A549 treated with AZD9567 at 1 μM for 4 hours (cell line): ENCODE measurements around the gene CSNK2B. TPM values are rescaled to one million over a fixed set of nuclear protein-coding genes. Genes with fewer than 3 reads are reported as not detected.

ENCODE experiments used
- total RNA-seq: library from RNA; stranded (reverse); fragments of 200-300 nt; extraction: Qiagen RNA extraction; gene quantifications from 5 replicates; pipeline ENCODE4 v1.2.3, GENCODE V29; 2022; ENCODE audit not compliant: insufficient read depth

The CSNK2B gene
- total RNA-seq, result 167 to 183 TPM (median 175 TPM) in 5 replicates

DNA sequence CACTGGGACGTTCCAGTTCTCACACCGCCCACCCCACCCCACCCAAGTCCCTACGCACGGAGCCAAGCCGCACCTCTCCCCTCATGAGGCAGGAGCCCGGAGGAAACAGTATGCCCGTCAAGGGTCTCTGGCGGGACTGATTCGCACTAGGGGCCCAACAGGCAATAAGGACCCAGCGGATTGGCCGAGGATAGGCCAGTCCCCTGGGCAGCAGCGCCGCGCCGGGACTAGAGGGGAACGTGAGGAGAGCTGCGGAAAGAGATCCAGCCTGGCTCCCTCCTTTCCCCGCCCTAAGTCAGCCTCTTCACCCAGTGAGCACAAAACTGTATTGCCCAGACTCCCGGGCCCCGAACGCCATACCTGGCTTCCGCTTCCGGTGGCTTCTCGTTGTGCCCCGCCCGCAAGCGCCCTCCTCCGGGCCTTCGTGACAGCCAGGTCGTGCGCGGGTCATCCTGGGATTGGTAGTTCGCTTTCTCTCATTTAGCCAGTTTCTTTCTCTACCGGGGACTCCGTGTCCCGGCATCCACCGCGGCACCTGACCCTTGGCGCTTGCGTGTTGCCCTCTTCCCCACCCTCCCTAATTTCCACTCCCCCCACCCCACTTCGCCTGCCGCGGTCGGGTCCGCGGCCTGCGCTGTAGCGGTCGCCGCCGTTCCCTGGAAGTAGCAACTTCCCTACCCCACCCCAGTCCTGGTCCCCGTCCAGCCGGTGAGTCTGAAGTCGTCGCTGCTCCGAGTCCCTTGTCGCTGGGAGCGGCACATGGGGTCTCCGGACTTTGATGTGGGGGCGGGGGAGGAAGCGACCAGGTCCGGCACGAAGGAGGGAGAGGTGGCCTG is at the start of gene CSNK2B:
Gene CSNK2B, plus strand, starts transcription at position 580 of the 836 bp plus-strand sequence. CDS start 752 bp downstream, outside the sequence.

DNA sequence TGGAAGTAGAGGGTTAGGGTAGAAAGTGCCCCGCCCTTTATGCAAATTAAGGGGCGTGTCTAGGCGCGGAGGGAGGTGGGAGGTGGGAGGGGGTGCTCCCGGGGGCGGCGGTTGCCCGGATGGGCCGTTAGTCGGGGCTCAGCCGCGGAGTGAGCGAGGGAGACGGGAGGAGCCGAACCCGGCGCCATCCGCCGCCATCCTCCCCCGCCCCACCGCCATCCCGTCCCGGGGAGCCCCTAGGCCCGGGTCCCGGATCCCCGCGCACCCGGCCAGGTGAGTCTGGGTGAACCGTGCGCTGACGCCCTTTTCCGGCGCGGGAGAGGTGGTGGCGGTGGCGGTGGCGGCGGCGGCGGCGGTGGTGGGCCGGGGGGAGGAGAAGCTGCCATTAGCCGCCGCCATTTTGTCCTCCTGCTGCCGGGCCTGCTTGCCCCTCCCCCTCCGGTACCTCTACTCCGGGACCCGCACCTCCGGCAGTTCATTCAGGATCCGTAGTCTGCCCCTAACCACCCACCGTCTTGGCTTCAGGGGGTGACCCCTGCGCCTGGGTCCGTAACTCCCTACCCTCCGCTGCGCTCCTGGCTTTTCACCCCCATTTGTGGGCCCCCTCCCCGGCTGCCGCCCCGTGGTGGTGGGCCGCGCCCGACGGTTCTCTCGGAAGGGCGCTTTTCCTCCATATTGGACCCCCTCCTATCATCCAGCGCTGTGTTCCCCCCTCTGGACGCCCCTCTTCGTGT is 45.1 kb upstream of the CSNK2B start, which contains the start of gene PRRC2A:
Gene PRRC2A, plus strand, starts transcription at position 130 of the 734 bp plus-strand sequence. CDS start 2,075 bp downstream, outside the sequence.

DNA sequence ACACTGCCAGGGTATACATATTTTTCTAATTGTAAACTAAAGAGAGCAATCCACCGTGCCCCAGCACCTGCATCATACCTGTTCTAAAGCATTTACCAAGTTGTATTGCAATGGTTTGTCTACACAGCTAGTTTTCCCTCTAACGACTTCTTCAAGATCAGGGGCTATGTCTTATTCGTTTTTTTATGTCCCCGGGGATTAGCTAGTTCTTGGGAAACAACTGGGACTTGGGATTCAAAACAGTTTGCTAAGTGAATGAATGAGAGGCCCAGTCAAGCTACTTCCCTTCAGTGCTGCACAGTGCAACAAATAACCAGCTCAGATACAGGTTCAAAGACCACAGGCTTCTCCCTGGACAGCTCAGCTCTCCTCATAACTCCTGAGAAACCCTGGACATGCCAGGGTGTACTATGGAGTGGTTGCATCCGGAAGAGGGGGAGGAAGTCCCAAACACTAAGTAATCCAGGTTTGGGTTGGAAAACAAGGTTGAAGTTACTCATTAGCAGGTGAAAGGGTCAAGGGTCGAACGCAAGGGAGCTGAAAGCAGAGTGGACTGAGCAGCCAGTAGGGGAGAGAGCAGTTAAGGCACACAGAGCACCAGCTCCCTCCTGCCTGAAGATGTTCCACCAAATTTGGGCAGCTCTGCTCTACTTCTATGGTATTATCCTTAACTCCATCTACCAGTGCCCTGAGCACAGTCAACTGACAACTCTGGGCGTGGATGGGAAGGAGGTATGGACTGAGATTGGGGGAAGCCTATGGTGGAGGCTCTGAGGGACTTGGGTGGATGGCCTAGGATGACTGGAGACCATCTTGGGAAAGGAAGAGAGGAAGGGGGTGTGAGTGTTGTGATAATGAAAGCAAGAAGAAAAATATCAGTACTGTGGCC is 10.3 kb upstream of the CSNK2B start, which contains the start of gene APOM:
Gene APOM, plus strand, starts transcription at position 546 of the 889 bp plus-strand sequence. Its CDS starts 73 bp downstream, at position 619.

DNA sequence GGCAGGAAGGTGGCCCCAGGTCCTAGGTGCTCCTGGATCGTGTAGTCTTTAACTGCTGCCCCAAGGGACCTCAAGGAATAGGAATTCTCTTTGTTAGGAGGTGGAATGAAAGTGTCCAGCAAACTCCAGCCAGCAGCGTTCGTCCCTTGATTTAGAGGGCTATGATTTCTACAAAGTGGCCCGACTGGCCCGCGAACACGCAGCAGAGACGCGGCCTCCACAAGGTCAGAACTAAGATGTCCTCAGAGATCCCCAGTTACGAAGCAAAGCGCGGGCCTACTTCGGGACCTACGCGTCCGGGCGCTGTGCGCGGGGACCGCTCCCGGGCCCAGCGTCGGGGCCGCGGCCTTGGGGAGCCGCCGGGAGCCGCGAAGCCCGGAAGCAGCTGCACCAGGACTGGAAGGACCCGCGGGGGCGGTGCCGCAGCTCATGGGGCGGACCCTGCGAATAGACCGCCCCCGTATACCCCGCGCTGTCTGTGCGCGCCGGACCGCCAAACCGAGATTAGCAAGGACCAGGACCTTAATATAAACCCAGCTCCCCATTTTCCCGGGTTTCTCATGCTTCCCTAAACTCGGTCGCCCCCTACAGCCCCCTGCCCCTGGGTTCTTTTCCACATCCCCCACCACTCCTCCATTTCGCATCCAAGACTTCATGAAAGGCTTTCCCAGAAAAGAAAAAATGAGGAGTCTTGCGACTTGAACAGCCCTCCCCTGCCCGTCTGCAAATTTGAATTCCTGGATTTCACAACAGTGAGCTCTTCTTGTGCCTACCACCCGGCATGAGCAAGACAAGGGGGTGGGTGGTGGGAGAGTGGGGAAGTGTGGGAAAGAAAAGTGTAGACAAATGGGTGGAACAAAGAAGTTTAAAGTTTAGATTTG is 5.3 kb upstream of the CSNK2B start, which contains the start of gene C6orf47:
Gene C6orf47, minus strand, starts transcription at position 398 of the 881 bp plus-strand sequence. CDS start 831 bp downstream, outside the sequence.

DNA sequence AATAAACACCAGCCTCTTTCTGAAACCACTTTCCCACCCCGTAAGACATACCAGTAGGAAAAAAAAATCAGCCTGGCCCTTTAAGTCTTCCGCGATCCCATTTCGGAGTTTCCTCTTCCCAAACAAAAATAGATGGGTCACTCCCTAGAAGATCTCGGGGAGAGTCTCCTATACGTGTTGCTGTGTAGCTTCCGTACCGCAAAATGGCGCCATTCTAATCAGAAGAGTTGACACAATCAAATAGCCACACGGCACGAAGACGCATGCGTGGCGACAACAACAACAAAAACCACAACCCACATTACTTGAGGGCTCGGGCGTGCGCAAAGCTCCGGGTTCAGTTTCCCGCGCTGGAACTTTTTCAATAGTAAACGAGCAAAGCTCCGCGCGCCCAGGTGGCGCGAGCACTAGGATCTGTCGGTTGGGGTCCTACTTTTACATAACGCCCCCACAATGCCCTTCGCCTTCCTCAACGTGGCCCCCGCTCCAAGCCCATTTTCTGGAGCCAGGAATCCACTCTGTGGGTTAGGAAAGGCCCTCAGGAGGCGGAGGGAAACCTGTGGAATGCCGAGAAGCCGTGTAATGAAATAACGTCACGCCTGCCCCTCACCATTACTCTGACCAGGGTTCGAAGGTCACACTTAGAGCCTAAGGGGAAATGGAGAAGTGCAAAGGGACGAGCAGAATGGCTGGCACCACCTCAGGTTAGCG is 935 bp upstream of the CSNK2B start, which contains the start of gene GPANK1:
Gene GPANK1, minus strand, starts transcription at position 208 of the 711 bp plus-strand sequence. CDS start 519 bp downstream, outside the sequence.

DNA sequence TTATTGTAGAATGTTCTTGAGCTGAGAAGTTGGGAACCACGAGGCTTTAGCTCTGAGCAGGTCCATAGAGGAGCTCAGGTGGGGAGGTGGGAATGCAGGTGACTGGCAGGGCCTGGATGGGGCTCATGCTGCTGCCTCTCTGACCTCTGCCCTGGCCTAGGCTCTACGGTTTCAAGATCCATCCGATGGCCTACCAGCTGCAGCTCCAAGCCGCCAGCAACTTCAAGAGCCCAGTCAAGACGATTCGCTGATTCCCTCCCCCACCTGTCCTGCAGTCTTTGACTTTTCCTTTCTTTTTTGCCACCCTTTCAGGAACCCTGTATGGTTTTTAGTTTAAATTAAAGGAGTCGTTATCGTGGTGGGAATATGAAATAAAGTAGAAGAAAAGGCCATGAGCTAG is 3.8 kb downstream of the CSNK2B start, which contains the start of gene LY6G5B:
Gene LY6G5B, plus strand, starts transcription at position 301 of the 400 bp plus-strand sequence. CDS start 975 bp downstream, outside the sequence.

DNA sequence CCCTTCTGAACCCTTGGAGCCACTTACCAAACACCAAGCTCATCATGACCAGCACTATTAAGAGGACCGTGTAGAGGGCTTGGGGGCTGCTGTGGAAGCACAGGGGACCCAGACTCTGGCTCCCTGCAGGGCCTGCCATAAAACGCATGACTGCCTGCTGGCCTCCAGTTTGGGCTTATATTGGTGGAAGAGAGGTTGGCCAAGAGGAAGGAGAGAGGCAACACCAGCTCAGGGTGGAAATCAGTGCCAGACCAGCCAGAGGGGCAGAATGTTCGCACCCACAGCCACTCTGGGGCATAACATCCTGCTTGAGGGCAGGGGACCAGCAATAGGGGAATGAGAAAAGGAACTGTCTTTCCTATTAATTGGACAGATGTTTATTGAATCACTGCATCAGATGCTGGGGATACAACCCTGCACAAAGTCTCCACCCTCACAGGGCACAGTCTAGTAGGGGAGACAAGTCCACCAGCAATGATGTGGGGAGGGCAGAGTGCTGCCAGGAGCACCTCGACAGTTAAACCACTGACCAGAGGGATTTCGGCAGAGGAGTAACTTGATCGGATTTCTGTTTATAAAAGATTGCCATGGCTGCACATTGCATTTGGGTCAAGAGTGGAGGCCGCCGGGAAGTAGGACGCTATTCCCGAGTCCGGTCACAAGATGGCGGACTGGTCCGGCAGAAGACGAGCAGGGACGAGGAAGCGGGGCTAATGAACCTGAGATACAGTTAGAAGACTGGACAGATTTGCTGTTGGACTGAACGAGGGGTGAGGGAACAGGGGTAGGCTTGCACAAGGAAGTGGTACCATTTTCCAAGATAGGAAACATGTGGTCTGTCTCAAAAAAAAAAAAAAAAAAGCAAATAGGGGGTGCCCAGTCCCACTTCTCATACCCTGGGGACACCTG is 14.6 kb downstream of the CSNK2B start, which contains the start of gene LY6G5C:
Gene LY6G5C, minus strand, starts transcription at position 842 of the 909 bp plus-strand sequence. Its CDS starts 694 bp downstream, at position 148.

DNA sequence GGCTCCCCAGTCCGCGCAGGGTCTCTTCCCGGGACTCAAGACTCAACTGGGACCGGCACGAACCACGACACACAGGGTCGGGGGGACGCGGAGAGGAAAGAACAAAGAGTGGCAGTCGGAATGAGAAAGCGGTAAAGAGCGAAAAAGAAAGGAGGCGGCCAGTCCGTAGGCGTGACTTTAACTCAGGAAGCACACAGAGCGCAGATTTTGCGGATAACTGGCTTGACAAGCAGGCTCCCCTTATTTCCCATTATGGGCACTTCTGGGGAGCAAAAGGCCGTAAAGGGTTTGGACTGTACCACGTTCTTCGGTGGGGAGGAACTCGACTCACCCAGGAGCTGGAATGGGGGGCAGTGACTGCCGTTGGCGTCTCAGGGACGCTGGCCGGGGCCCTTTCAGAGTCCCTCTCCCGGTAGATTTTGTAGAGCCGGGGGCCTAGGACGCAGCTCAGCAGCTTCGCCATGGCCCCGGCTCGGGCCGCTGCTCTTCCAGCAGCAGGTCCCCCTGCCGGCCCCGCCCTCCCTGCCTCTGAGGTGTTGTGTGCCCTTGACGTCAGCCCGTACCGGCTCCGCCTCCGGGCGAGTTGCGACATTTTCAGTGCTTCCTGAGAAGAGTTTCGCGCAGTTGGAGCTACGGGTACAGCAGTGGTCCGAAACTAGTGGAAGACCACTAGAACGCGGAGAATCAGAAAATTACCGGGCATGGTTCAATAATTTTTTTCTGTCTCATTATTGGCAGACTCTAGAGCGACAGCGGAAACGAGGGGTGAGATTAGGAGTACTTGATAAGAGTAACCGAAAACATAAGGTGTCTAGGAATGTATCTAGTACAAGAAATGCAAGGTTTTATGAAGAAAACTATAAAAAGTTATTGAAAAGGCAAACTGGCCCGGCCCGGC is 37.2 kb downstream of the CSNK2B start, which contains the start of gene ABHD16A:
Gene ABHD16A, minus strand, starts transcription at position 506 of the 898 bp plus-strand sequence. Its CDS starts 43 bp downstream, at position 463.

DNA sequence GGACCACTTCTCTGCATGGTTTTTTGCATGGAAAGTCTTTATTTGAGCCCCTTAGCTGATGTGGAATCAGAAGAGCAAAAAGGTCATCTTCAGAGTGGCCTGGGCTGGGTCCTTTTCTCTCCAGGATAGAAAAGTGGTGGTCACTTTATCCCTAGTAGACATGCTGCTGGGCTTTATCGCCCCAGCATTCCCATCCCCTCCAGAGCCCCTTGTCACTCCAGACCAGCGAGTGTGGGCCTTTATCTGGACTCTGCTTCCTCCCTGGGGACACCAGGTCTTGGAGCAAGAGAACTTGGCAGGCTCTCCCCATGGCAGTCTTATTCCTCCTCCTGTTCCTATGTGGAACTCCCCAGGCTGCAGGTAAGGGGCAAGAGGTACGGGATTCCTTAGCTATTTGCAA is 40.7 kb downstream of the CSNK2B start, which contains the start of gene LY6G6F:
Gene LY6G6F, plus strand, starts transcription at position 268 of the 400 bp plus-strand sequence. Its CDS starts 41 bp downstream, at position 309.

DNA sequence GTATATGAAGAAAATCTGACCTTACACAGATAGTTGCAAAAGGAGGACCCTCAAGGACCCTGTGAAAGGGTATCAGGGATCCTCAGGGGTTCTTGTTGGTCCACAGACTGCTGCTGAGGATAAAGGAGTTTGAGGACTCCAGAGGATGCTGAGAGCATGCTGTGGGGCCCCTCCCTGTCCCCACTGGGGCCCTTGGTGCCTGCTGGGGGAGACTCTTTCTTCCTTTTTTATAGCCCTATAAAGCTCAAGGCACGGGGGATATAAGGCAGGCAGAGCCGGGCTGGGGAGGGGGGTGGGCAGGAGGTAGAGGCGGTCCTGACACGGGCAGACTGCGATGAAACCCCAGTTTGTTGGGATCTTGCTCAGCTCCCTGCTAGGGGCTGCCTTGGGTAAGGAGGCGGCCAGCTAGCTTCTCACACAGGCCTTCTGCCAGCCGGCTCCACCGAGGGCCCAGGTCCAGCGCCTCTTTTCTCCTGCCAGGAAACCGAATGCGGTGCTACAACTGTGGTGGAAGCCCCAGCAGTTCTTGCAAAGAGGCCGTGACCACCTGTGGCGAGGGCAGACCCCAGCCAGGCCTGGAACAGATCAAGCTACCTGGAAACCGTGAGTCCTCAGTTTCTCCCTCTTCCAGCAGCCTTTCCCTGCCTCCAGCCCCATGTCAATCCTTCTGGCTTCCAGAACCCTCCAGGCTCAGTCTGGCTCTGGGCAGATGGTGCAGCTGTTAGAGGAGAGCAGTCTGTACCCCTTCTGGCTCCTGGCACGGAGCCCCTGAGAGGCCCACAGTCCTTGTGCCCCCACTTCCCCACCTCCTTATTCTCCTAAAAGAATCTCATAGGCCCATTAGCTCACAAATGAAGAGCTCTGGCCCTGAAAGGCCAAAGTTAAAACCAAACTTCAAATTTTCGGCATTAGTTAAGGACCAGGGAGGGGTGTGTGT is 49.4 kb downstream of the CSNK2B start, which contains the start of gene LY6G6D:
Gene LY6G6D, plus strand, starts transcription at position 327 of the 937 bp plus-strand sequence. Its CDS starts 8 bp downstream, at position 335.

Other genes starting within 250 kb of the CSNK2B start
- gene MICB, start 167.9 kb upstream of the CSNK2B start, total RNA-seq, result 6.3 to 10.0 TPM (median 7.2 TPM) in 5 replicates
- gene MCCD1, start 137.1 kb upstream of the CSNK2B start, total RNA-seq, result not detected in 5 replicates
- gene DDX39B, start 124.1 kb upstream of the CSNK2B start, total RNA-seq, result 335 to 403 TPM (median 384 TPM) in 5 replicates
- 0.43 to 0.72 TPM (median 0.55 TPM) in 4 of 5 replicates, not detected in the other for gene ATP6V1G2, start 119.5 kb upstream of the CSNK2B start, total RNA-seq
- 10.5 to 15.8 TPM (median 11.3 TPM) in 5 replicates for gene NFKBIL1, start 118.5 kb upstream of the CSNK2B start, total RNA-seq
- 0.07 to 0.21 TPM (median 0.08 TPM) in 3 of 5 replicates, not detected in the others for gene LTA, start 93.8 kb upstream of the CSNK2B start, total RNA-seq
- 0.09 to 0.10 TPM (median 0.10 TPM) in 3 of 5 replicates, not detected in the others for gene TNF, start 90.5 kb upstream of the CSNK2B start, total RNA-seq
- 0.28 to 0.37 TPM (median 0.33 TPM) in 4 of 5 replicates, not detected in the other for gene LTB, start 83.7 kb upstream of the CSNK2B start, total RNA-seq
- gene LST1, start 79.8 kb upstream of the CSNK2B start, total RNA-seq, result 0.36 to 0.58 TPM (median 0.39 TPM) in 3 of 5 replicates, not detected in the others
- not detected in 5 replicates for gene NCR3, start 73.1 kb upstream of the CSNK2B start, total RNA-seq
- not detected in 5 replicates for gene AIF1, start 50.8 kb upstream of the CSNK2B start, total RNA-seq
- gene PRRC2A, start 45.4 kb upstream of the CSNK2B start, total RNA-seq, result 51.3 to 92.7 TPM (median 87.1 TPM) in 5 replicates
- gene BAG6, start 13.4 kb upstream of the CSNK2B start, total RNA-seq, result 106 to 149 TPM (median 137 TPM) in 5 replicates
- gene APOM, start 10.2 kb upstream of the CSNK2B start, total RNA-seq, result 3.0 to 6.4 TPM (median 3.4 TPM) in 5 replicates
- 11.3 to 12.5 TPM (median 11.8 TPM) in 5 replicates for gene C6orf47, start 5.3 kb upstream of the CSNK2B start, total RNA-seq
- 8.7 to 11.6 TPM (median 10.2 TPM) in 5 replicates for gene GPANK1, start 1.1 kb upstream of the CSNK2B start, total RNA-seq
- 4.5 to 5.2 TPM (median 5.0 TPM) in 4 of 5 replicates, not detected in the other for gene LY6G5B, start 3.9 kb downstream of the CSNK2B start, total RNA-seq
- gene LY6G5C, start 15.0 kb downstream of the CSNK2B start, total RNA-seq, result 0.87 to 3.8 TPM (median 1.6 TPM) in 5 replicates
- 13.9 to 20.0 TPM (median 18.3 TPM) in 5 replicates for gene ABHD16A, start 37.2 kb downstream of the CSNK2B start, total RNA-seq
- gene LY6G6F, start 40.8 kb downstream of the CSNK2B start, total RNA-seq, result not detected in 5 replicates
- not detected in 5 replicates for gene LY6G6D, start 49.3 kb downstream of the CSNK2B start, total RNA-seq
- gene LY6G6C, start 55.7 kb downstream of the CSNK2B start, total RNA-seq, result 0.09 to 0.12 TPM (median 0.10 TPM) in 3 of 5 replicates, not detected in the others
- 0.07 TPM in 1 of 5 replicates, not detected in the others for gene MPIG6B, start 57.3 kb downstream of the CSNK2B start, total RNA-seq
- 18.1 to 32.1 TPM (median 29.3 TPM) in 5 replicates for gene DDAH2, start 63.2 kb downstream of the CSNK2B start, total RNA-seq
- gene CLIC1, start 70.5 kb downstream of the CSNK2B start, total RNA-seq, result 451 to 493 TPM (median 458 TPM) in 5 replicates
- 5.2 to 15.2 TPM (median 14.0 TPM) in 5 replicates for gene MSH5, start 73.9 kb downstream of the CSNK2B start, total RNA-seq
- 3.0 to 4.6 TPM (median 3.9 TPM) in 4 of 5 replicates, not detected in the other for gene SAPCD1, start 96.6 kb downstream of the CSNK2B start, total RNA-seq
- 1.6 to 4.5 TPM (median 1.8 TPM) in 5 replicates for gene VWA7, start 111.2 kb downstream of the CSNK2B start, total RNA-seq
- 46.5 to 58.0 TPM (median 53.6 TPM) in 5 replicates for gene VARS1, start 129.7 kb downstream of the CSNK2B start, total RNA-seq
- 42.7 to 60.2 TPM (median 57.9 TPM) in 5 replicates for gene LSM2, start 140.9 kb downstream of the CSNK2B start, total RNA-seq
- 0.97 to 1.8 TPM (median 1.1 TPM) in 5 replicates for gene HSPA1L, start 149.2 kb downstream of the CSNK2B start, total RNA-seq
- gene HSPA1A, start 149.5 kb downstream of the CSNK2B start, total RNA-seq, result 189 to 295 TPM (median 214 TPM) in 5 replicates
- gene HSPA1B, start 161.7 kb downstream of the CSNK2B start, total RNA-seq, result 154 to 227 TPM (median 167 TPM) in 5 replicates
- 27.6 to 34.9 TPM (median 30.4 TPM) in 5 replicates for gene NEU1, start 196.7 kb downstream of the CSNK2B start, total RNA-seq
- gene SLC44A4, start 212.9 kb downstream of the CSNK2B start, total RNA-seq, result 0.05 TPM in 1 of 5 replicates, not detected in the others
- gene EHMT2, start 231.6 kb downstream of the CSNK2B start, total RNA-seq, result 25.4 to 29.9 TPM (median 28.1 TPM) in 5 replicates
- gene ZBTB12, start 236.0 kb downstream of the CSNK2B start, total RNA-seq, result 2.9 to 3.6 TPM (median 3.3 TPM) in 5 replicates